Gastroesophageal sphincter (tissue), 3 donors: ENCODE data around the gene SGMS1.

Experiments
- CTCF ChIP-seq, 4 experiments: fragments of 200-600 bp in 2 of 4; fragments of 450-650 bp in 2 of 4; sonication (generic) in 1 of 4; IDR thresholded peaks; one replicate each; pipeline ENCODE4 v1.5.1; 2017 to 2019; ENCODE audit warnings: antibody characterized with exemption in 4 of 4, mild to moderate bottlenecking in 2 of 4, moderate library complexity in 2 of 4
- POLR2A ChIP-seq, 2 donors: fragments of 450-650 bp; IDR thresholded peaks; one replicate each; pipeline ENCODE4 v1.6.1; 2017; ENCODE audit warnings: antibody characterized with exemption in 2 of 2, mild to moderate bottlenecking in 2 of 2, moderate library complexity in 1 of 2

- TF ChIP-seq CTCF (IDR thresholded peaks at IDR 0.05) (no peak), POLR2A (IDR thresholded peaks at IDR 0.05) (no peak)
These were observed 336.6 kb downstream of the SGMS1 start for GRCh38 chr10:50286996-50287803.
